Esophagus (tissue), 2 donors: ENCODE data around the gene OTOP3. TPM values are rescaled to one million over a fixed set of nuclear protein-coding genes. Genes with fewer than 3 reads are reported as not detected.

Source experiments
- H3K27ac ChIP-seq, 2 donors: one replicate each; pipeline ENCODE4 v1.5.1; 2013; ENCODE audit warnings: low read depth in 2 of 2, mild to moderate bottlenecking in 2 of 2, inconsistent platforms in 1 of 2, low read length in 1 of 2, moderate library complexity in 1 of 2
- H3K27me3 ChIP-seq, 2 donors: one replicate each; pipeline ENCODE4 v1.6.1; 2013; ENCODE audit warnings: low read length in 2 of 2, control low read depth in 1 of 2, mild to moderate bottlenecking in 1 of 2; ENCODE audit not compliant: insufficient read depth in 2 of 2, control insufficient read depth in 1 of 2
- H3K36me3 ChIP-seq, 2 donors: one replicate each; pipeline ENCODE4 v1.6.1; 2013; ENCODE audit warnings: low read length in 1 of 2; ENCODE audit not compliant: control insufficient read depth in 2 of 2, insufficient read depth in 2 of 2
- H3K4me1 ChIP-seq, 2 donors: one replicate each; pipeline ENCODE4 v1.6.1; 2013; ENCODE audit warnings: low read length in 1 of 2; ENCODE audit not compliant: control insufficient read depth in 2 of 2, insufficient read depth in 2 of 2
- H3K4me3 ChIP-seq, 2 donors: one replicate each; pipeline ENCODE4 v1.5.1; 2013; ENCODE audit warnings: low read length in 2 of 2, mild to moderate bottlenecking in 2 of 2, low read depth in 1 of 2, moderate library complexity in 1 of 2
- H3K9me3 ChIP-seq, 2 donors: one replicate each; pipeline ENCODE4 v1.6.1; 2013; ENCODE audit warnings: mild to moderate bottlenecking in 2 of 2, low read depth in 1 of 2, low read length in 1 of 2, moderate library complexity in 1 of 2; ENCODE audit not compliant: control insufficient read depth in 2 of 2, insufficient read depth in 1 of 2
- WGBS, 2 donors: extraction: QIAGEN DNeasy Blood & Tissue Kit; methylation state at CpG; one replicate each; pipeline ENCODE4 v1.1.7; 2013; 5-methylcytosine and 5-hydroxymethylcytosine counted together
- polyA plus RNA-seq, 2 donors: library from polyadenylated mRNA; stranded (reverse); fragments of 200-250 nt; gene quantifications; one replicate each; pipeline ENCODE4 v1.2.3, GENCODE V29; 2013
- donor health status: healthy with polysubstance abuse.
- donor health status: Bipolar disorder and iron deficiency.

OTOP3 gene
- polyA plus RNA-seq, 2 donors: 11.2 to 16.1 TPM

GRCh38 chr17:74922694-74923537 lies 12.8 kb upstream of the OTOP3 start, which contains the start of gene USH1G:
Gene USH1G, minus strand, starts transcription at chr17:74923255. Its CDS starts 182 bp downstream, at chr17:74923073.
- Histone ChIP-seq H3K4me3 (peak within 1 kb of the TSS; percentile 39 to 47), H3K27me3 (peaks cover 0 to 2% of the 10 kb centered on the region in 2 donors), H3K9me3 (peaks cover 0 to 5% of the 10 kb centered on the region in 2 donors), H3K4me1 (peaks cover 0 to 24% of the 10 kb centered on the region in 2 donors), H3K27ac (no peak within 1 kb of the TSS), H3K36me3 (peaks cover 0 to 3% of the 10 kb centered on the region in 2 donors)
- WGBS, 2 donors: 5% methylated on average over 51 to 57 of the region's 57 CpGs

GRCh38 chr17:74923538-74924249 lies 12.0 kb upstream of the OTOP3 start:
- H3K4me1 ChIP-seq: peaks cover 0 to 26% of the 10 kb centered on the region in 2 donors

GRCh38 chr17:74924250-74924948 lies 11.3 kb upstream of the OTOP3 start, which contains the start of gene OTOP2:
Gene OTOP2, plus strand, starts transcription at chr17:74924273. Its CDS starts 360 bp downstream, at chr17:74924633.
- peak within 1 kb of the TSS; percentile 39 to 47 for H3K4me3 ChIP-seq
- peaks cover 0 to 5% of the 10 kb centered on the region in 2 donors for H3K9me3 ChIP-seq
- WGBS, 2 donors: 4 to 5% methylated on average over 51 to 54 of the region's 54 CpGs
- peaks cover 0 to 2% of the 10 kb centered on the region in 2 donors for H3K27me3 ChIP-seq
- peaks cover 0 to 3% of the 10 kb centered on the region in 2 donors for H3K36me3 ChIP-seq
- H3K27ac ChIP-seq: no peak within 1 kb of the TSS
- peaks cover 0 to 27% of the 10 kb centered on the region in 2 donors for H3K4me1 ChIP-seq

More at GRCh38 chr17:74923538-74924249, 12.0 kb upstream of the OTOP3 start:
- H3K9me3 ChIP-seq: peaks cover 0 to 5% of the 10 kb centered on the region in 2 donors
- WGBS, 2 donors: 3 to 5% methylated on average over 52 to 59 of the region's 59 CpGs
- H3K36me3 ChIP-seq: peaks cover 0 to 3% of the 10 kb centered on the region in 2 donors
- H3K27ac ChIP-seq: no peak overlapping the region
- H3K4me3 ChIP-seq: peak overlapping the region; percentile 39 to 47
- peaks cover 0 to 2% of the 10 kb centered on the region in 2 donors for H3K27me3 ChIP-seq

GRCh38 chr17:74925242-74925641 lies 10.5 kb upstream of the OTOP3 start:
- Histone ChIP-seq H3K27ac (no peak overlapping the region), H3K4me1 (peaks cover 0 to 27% of the 10 kb centered on the region in 2 donors), H3K4me3 (no peak overlapping the region), H3K36me3 (peaks cover 0 to 1% of the 10 kb centered on the region in 2 donors), H3K9me3 (peaks cover 0 to 2% of the 10 kb centered on the region in 2 donors), H3K27me3 (peaks cover 0 to 2% of the 10 kb centered on the region in 2 donors)
- 77% methylated on average over 3 of the region's 3 CpGs for WGBS, 2 donors

- peaks cover 0 to 2% of the 10 kb centered on the region in 2 donors for H3K27me3 ChIP-seq
Observed at GRCh38 chr17:74928786-74929185, 6.9 kb upstream of the OTOP3 start.

DNA sequence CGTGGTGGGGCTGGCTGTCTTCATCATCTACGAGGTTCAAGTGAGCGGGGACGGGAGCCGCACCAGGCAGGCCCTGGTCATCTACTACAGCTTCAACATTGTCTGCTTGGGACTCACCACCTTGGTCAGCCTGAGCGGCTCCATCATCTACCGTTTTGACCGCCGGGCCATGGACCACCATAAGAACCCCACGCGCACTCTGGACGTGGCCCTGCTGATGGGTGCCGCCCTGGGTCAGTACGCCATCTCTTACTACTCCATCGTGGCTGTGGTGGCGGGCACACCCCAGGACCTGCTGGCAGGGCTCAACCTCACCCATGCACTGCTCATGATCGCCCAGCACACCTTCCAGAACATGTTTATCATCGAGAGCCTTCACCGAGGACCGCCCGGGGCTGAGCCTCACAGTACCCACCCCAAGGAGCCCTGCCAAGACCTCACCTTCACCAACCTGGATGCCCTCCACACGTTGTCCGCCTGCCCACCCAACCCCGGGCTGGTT lies 5.1 kb upstream of the OTOP3 start:
- H3K9me3 ChIP-seq: peaks cover 0 to 3% of the 10 kb centered on the region in 2 donors
- no peaks in the 10 kb centered on the region for H3K27me3 ChIP-seq
- H3K4me1 ChIP-seq: peaks cover 0 to 19% of the 10 kb centered on the region in 2 donors
- H3K4me3 ChIP-seq: no peak overlapping the region
- WGBS, 2 donors: 88 to 89% methylated on average over 24 of the region's 24 CpGs
- H3K36me3 ChIP-seq: no peaks in the 10 kb centered on the region
- no peak overlapping the region for H3K27ac ChIP-seq

More at GRCh38 chr17:74928786-74929185, 6.9 kb upstream of the OTOP3 start:
- Histone ChIP-seq H3K27ac (peak overlapping the region; percentile 45 to 70), H3K4me1 (peaks cover 0 to 21% of the 10 kb centered on the region in 2 donors), H3K9me3 (peaks cover 0 to 3% of the 10 kb centered on the region in 2 donors), H3K36me3 (no peaks in the 10 kb centered on the region), H3K4me3 (no peak overlapping the region)
- 56 to 63% methylated on average over 6 of the region's 6 CpGs for WGBS, 2 donors

GRCh38 chr17:74935048-74935447 lies 650 bp upstream of the OTOP3 start:
- Histone ChIP-seq H3K9me3 (peaks cover 0 to 3% of the 10 kb centered on the region in 2 donors), H3K4me3 (peak overlapping the region; percentile 51 to 52), H3K27me3 (no peaks in the 10 kb centered on the region), H3K27ac (no peak overlapping the region), H3K4me1 (peaks cover 0 to 21% of the 10 kb centered on the region in 2 donors), H3K36me3 (no peaks in the 10 kb centered on the region)
- 71 to 80% methylated on average over 3 of the region's 3 CpGs for WGBS, 2 donors

- peak overlapping the region; percentile 4 to 29 for H3K27ac ChIP-seq
- WGBS, 2 donors: 20 to 23% methylated on average over 12 of the region's 12 CpGs
- no peaks in the 10 kb centered on the region for H3K27me3 ChIP-seq
- H3K36me3 ChIP-seq: no peaks in the 10 kb centered on the region
- H3K9me3 ChIP-seq: no peaks in the 10 kb centered on the region
- H3K4me3 ChIP-seq: peak overlapping the region; percentile 51 to 52
- peaks cover 0 to 13% of the 10 kb centered on the region in 2 donors for H3K4me1 ChIP-seq
Observed at GRCh38 chr17:74936470-74936799, 737 bp downstream of the OTOP3 start.
